ENCODE data around the gene NHLH2.

- TF ChIP-seq CTCF (IDR thresholded peaks at IDR 0.05), result no peak
- no peak for TF ChIP-seq TCF7L2 (IDR thresholded peaks at IDR 0.05; ENCODE audit: low read depth, low read length)
- TF ChIP-seq, protein P1, sequence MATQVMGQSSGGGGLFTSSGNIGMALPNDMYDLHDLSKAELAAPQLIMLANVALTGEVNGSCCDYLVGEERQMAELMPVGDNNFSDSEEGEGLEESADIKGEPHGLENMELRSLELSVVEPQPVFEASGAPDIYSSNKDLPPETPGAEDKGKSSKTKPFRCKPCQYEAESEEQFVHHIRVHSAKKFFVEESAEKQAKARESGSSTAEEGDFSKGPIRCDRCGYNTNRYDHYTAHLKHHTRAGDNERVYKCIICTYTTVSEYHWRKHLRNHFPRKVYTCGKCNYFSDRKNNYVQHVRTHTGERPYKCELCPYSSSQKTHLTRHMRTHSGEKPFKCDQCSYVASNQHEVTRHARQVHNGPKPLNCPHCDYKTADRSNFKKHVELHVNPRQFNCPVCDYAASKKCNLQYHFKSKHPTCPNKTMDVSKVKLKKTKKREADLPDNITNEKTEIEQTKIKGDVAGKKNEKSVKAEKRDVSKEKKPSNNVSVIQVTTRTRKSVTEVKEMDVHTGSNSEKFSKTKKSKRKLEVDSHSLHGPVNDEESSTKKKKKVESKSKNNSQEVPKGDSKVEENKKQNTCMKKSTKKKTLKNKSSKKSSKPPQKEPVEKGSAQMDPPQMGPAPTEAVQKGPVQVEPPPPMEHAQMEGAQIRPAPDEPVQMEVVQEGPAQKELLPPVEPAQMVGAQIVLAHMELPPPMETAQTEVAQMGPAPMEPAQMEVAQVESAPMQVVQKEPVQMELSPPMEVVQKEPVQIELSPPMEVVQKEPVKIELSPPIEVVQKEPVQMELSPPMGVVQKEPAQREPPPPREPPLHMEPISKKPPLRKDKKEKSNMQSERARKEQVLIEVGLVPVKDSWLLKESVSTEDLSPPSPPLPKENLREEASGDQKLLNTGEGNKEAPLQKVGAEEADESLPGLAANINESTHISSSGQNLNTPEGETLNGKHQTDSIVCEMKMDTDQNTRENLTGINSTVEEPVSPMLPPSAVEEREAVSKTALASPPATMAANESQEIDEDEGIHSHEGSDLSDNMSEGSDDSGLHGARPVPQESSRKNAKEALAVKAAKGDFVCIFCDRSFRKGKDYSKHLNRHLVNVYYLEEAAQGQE (IDR thresholded peaks at IDR 0.05; ENCODE audit: insufficient read depth in 1 of 2, low read depth in 2 of 2, low read length in 1 of 2), result no peak
- no peak for TF ChIP-seq POLR2AphosphoS5 (IDR thresholded peaks at IDR 0.05; ENCODE audit: low read depth, low read length)
Observed at GRCh38 chr1:115830963-115831362, 10.0 kb downstream of the NHLH2 start.
